GM12874 (cell line): ENCODE measurements around the gene KIF3C.

ENCODE experiments used
- CTCF ChIP-seq: IDR thresholded peaks from 2 replicates; pipeline ENCODE4 v1.5.1; 2011; ENCODE audit warnings: low read depth, mild to moderate bottlenecking, control low read depth, low read length, moderate library complexity; ENCODE audit not compliant: insufficient read depth

KIF3C gene

GRCh38 chr2:25966531-25967270 lies 15.6 kb downstream of the KIF3C start:
- no peak for TF ChIP-seq CTCF

GRCh38 chr2:25964891-25965290 lies 17.4 kb downstream of the KIF3C start:
- TF ChIP-seq CTCF: no peak

GRCh38 chr2:25960920-25961319 lies 21.4 kb downstream of the KIF3C start:
- no peak for TF ChIP-seq CTCF

DNA sequence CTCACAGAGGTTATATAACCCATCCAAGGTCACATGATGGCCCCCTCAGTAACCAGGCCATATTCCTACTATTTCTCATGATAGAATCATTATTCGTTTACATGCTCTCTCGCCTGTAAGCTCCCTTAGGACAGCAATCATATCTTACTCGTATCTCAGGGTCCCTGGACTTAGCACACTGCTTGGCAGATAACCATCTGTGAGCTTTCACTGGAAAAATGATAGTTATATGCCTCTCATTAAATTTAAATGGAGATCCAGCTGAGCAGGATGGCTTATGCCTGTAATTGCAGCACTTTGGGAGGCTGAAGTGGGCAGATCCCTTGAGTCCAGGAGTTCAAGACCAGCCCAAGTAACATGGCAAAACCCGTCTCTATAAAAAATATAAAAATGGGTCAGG lies 21.9 kb downstream of the KIF3C start:
- no peak for TF ChIP-seq CTCF

DNA sequence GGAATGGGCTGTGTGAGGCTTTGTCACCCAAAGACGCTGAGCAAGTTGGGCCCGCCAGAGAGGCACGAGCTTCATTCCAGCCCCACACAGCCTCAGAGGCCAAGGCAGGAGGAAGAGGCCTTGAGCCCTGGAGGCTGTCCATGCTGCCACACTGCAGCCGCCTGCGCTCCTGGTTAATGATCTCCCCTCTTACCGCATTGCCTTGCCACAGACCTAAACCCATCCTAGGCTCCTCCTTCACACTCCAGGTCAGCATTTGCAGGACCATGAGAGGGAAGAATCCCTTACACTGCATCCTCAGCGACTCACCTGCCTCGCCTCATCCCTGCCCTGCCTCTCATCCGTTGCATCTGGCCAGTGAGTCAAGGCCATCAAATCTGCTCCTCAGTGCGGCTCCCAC lies 24.6 kb downstream of the KIF3C start:
- TF ChIP-seq CTCF: no peak

DNA sequence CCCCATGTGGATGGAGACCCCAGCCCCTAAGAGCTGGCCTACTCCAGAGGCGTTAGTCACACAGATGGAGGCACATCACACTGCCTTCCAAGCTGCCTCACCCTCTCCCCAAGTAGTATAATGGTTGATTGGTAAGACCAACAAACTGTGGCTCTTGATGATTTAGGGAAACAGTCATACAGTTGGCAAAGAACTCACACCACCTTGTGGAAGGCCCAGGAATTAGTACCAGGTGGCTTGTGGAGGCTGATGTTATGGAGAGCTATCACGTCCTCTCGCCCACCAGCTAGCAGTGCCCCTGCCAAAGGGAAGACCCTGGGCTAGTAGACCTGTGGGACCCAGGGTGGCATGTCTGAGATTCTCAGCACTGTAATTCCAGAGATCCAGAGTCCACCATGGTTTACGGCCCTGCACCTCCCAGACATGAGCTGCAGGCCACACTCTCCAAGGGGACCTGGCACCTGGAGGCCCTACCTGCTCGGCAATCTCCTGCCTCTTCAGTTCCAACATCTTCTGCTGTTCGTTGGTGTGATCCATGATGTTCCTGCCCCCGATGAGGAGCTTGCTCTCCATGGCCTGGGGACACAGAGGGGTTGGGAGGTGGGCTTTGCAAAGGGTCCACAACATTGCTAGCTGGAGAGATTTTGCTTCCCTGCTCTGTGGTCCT lies 26.3 kb downstream of the KIF3C start:
- peak; percentile 17; the same call in 1 of the 2 replicates for TF ChIP-seq CTCF

DNA sequence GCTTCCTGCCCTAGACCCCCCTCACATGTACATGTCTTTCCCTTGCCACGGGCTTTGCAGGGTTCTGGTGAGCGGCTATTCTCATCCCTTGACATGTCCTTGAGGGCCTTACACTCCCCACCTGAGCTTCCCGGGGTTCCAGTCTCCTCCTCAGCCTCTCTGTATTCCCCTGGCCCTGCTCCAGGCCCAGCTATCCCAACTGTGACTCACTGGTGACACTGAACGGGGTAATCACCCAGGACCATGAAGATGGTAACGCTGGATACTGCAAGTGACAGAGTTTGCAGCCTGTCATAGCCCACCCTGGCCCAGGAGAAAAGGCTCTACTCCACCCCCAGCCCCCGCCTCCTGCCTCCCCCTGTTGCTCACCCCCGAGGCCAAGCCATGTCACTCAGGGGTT lies 27.3 kb downstream of the KIF3C start:
- TF ChIP-seq CTCF: no peak
